Measurements from ENCODE around the gene ENKD1. TPM values are rescaled to one million over a fixed set of nuclear protein-coding genes. Genes with fewer than 3 reads are reported as not detected.

Gene ENKD1
- total and polyA plus RNA-seq, 4 donors = 9.5 to 30.2 (median 29.1) TPM

DNA sequence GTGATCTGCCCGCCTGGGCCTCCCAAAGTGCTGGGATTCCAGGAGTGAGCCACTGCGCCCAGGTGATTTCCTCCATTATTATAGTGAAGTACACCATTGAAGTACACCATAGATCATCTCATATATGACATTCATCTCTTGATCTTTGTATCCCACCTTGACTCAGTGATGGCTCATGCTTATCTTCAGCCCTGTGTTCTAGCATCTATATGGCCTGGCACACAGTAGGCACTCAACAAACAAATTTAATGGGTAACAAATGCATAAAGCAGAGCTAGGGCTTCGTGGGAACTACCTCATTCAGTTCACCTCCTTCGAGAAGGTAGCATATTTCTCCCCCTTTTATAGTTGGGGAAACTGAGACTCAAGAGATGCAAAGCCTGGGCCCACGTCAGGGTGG, 952 bp downstream of the ENKD1 start:
- H3K36me3 ChIP-seq (ENCODE audit: control insufficient read depth, insufficient read depth, low read length) = peaks cover 39% of the 10 kb centered on the region
- H3K27ac ChIP-seq (ENCODE audit: low read depth, low read length) = no peak overlapping the region
- peaks cover 65% of the 10 kb centered on the region for H3K4me1 ChIP-seq (ENCODE audit: control insufficient read depth, insufficient read depth, low read length)
- H3K27me3 ChIP-seq (ENCODE audit: control insufficient read depth, insufficient read depth, low read length) = no peaks in the 10 kb centered on the region
- DNase-seq (ENCODE audit: low read depth in 4 of 6, low spot score in 6 of 6) = no peak
- H3K4me3 ChIP-seq (ENCODE audit: low read depth, low read length) = peak overlapping the region; percentile 62
- no peaks in the 10 kb centered on the region for H3K9me3 ChIP-seq (ENCODE audit: control insufficient read depth, insufficient read depth, low read length)
- 67% methylated on average over 3 of the region's 5 CpGs for WGBS (ENCODE audit: insufficient coverage)

DNA sequence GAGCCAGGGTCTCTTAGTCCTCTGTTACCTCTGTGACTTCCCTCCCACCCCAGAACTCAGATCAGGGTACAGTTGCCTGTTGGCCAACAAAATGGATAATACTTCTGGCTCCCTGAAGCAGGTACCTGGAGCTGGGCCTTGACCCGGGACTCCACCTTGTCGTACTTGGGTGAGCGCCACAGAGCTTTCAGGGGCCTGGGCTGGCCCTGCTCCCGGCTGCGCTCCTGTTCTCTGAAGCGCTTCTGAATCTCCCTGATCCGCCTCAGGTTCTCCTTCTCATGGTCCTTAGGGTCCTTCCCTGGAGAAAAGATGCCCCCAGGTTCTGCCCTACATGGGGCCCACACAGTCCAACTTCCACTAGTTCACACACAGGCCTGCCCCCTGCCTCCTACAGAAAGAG, 1.7 kb downstream of the ENKD1 start:
- Histone ChIP-seq H3K9me3 (ENCODE audit: control insufficient read depth, insufficient read depth, low read length) (no peaks in the 10 kb centered on the region), H3K4me3 (ENCODE audit: low read depth, low read length) (no peak overlapping the region), H3K27me3 (ENCODE audit: control insufficient read depth, insufficient read depth, low read length) (no peaks in the 10 kb centered on the region), H3K36me3 (ENCODE audit: control insufficient read depth, insufficient read depth, low read length) (peaks cover 39% of the 10 kb centered on the region), H3K4me1 (ENCODE audit: control insufficient read depth, insufficient read depth, low read length) (peaks cover 69% of the 10 kb centered on the region), H3K27ac (ENCODE audit: low read depth, low read length) (no peak overlapping the region)
- DNase-seq (ENCODE audit: low read depth in 4 of 6, low spot score in 6 of 6) = no peak
- 99% methylated on average over 7 of the region's 7 CpGs for WGBS (ENCODE audit: insufficient coverage)

DNA sequence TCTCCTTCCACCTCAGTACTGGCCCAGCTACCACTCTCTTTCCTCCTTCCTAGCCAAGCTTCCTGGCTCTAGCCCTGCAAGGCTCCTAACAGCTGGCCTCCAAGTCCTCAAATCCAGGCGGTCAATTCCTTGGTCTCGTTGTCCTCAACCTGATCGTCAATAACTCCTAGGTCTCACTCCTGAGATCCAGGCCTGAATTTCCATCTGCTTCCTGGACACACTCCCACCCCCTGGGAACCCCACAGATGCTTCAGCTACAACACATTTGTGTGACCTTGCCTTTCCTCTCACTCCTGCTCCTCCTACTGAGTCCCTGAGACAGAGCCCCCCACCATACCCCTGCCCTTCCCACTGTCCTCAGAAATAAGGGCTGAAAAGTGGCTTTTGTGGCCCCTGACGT, 2.3 kb downstream of the ENKD1 start:
- Histone ChIP-seq H3K27ac (ENCODE audit: low read depth, low read length) (no peak overlapping the region), H3K4me3 (ENCODE audit: low read depth, low read length) (no peak overlapping the region), H3K9me3 (ENCODE audit: control insufficient read depth, insufficient read depth, low read length) (no peaks in the 10 kb centered on the region), H3K4me1 (ENCODE audit: control insufficient read depth, insufficient read depth, low read length) (peaks cover 75% of the 10 kb centered on the region), H3K36me3 (ENCODE audit: control insufficient read depth, insufficient read depth, low read length) (peaks cover 42% of the 10 kb centered on the region), H3K27me3 (ENCODE audit: control insufficient read depth, insufficient read depth, low read length) (no peaks in the 10 kb centered on the region)
- WGBS (ENCODE audit: insufficient coverage) = 86% methylated on average over 4 of the region's 4 CpGs
- DNase-seq (ENCODE audit: low read depth in 4 of 6, low spot score in 6 of 6) = no peak

DNA sequence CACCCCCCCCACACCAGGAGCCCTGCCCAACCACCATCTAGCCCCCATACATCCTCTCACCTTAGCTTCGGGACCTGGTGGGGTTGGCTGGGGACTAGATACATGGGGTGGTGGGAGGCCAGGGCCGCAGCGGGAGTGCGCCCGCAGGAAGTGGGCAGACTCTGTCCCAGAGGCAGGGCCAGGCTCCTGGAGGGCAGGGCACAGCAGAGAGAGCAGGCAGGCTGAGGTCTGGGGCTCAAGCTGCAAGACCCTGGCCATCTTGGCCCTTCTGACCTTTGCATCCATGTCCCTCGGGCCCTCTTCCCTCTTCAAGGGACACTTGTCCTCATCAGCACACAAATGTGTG, 2.7 kb downstream of the ENKD1 start:
- DNase-seq (ENCODE audit: low read depth in 4 of 6, low spot score in 6 of 6) = no peak
- H3K36me3 ChIP-seq (ENCODE audit: control insufficient read depth, insufficient read depth, low read length) = peaks cover 46% of the 10 kb centered on the region
- no peaks in the 10 kb centered on the region for H3K27me3 ChIP-seq (ENCODE audit: control insufficient read depth, insufficient read depth, low read length)
- no peaks in the 10 kb centered on the region for H3K9me3 ChIP-seq (ENCODE audit: control insufficient read depth, insufficient read depth, low read length)
- no peak overlapping the region for H3K27ac ChIP-seq (ENCODE audit: low read depth, low read length)
- WGBS (ENCODE audit: insufficient coverage) = 95% methylated on average over 5 of the region's 6 CpGs
- no peak overlapping the region for H3K4me3 ChIP-seq (ENCODE audit: low read depth, low read length)
- H3K4me1 ChIP-seq (ENCODE audit: control insufficient read depth, insufficient read depth, low read length) = peaks cover 79% of the 10 kb centered on the region

DNA sequence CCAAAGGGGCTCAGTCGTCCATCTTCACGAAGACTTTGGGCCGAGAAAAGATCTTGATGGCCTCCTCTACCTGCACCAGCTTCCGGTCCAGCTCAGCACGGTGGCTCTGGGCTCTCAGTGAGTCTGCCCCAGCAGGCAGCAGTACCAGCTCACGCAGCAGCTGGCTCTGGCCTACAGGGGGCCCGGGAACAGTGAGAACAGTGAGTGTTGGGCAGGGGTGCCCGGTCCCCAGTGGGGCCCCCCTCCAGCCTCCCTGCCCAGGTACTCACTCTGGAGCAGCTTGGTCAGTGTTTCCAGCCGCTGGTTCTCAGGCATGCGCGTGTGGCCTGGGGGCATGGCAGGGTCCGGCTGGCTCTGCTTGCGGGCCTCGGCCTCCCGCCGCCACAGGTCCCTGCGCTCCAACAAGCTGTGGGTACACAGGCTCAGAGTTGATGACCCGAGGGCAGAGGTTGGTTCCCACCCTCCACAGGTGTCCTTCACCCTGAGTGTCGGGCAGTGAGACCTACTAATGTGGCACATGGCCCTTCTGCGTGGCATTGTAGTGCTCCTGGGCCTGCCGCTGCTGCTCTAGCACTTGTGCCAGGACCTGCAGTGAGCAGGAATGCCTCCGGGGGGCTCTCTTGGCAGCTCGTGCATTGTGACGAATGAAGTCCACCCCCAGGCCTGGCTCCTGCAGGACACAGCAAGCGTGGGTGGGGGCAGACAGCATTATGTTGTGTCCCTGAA, 3.2 kb downstream of the ENKD1 start:
- no peaks in the 10 kb centered on the region for H3K27me3 ChIP-seq (ENCODE audit: control insufficient read depth, insufficient read depth, low read length)
- H3K36me3 ChIP-seq (ENCODE audit: control insufficient read depth, insufficient read depth, low read length) = peaks cover 52% of the 10 kb centered on the region
- DNase-seq (ENCODE audit: low read depth in 4 of 6, low spot score in 6 of 6) = no peak
- H3K27ac ChIP-seq (ENCODE audit: low read depth, low read length) = no peak overlapping the region
- 75% methylated on average over 25 of the region's 25 CpGs for WGBS (ENCODE audit: insufficient coverage)
- H3K4me3 ChIP-seq (ENCODE audit: low read depth, low read length) = no peak overlapping the region
- no peaks in the 10 kb centered on the region for H3K9me3 ChIP-seq (ENCODE audit: control insufficient read depth, insufficient read depth, low read length)
- H3K4me1 ChIP-seq (ENCODE audit: control insufficient read depth, insufficient read depth, low read length) = peaks cover 79% of the 10 kb centered on the region

DNA sequence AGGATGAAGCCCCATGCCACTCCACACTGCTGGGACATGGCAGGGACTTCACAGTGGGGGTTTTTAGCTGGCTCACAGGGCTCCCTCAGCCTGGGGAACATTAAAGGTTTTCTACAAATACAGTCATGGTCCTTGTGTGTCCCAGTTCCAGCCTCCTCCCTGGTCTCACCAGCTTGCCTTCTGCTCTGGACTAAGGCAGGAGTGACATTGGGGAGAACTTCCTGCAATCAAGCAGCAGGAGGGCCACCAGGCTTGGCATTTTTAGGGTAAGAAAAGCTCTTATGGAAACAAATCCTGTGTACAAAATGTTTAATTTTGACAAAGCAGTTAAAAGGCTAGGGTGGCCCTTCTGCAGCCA, 3.9 kb downstream of the ENKD1 start:
- peaks cover 56% of the 10 kb centered on the region for H3K36me3 ChIP-seq (ENCODE audit: control insufficient read depth, insufficient read depth, low read length)
- H3K9me3 ChIP-seq (ENCODE audit: control insufficient read depth, insufficient read depth, low read length) = no peaks in the 10 kb centered on the region
- no peak for DNase-seq (ENCODE audit: low read depth in 4 of 6, low spot score in 6 of 6)
- H3K27me3 ChIP-seq (ENCODE audit: control insufficient read depth, insufficient read depth, low read length) = no peaks in the 10 kb centered on the region
- H3K4me1 ChIP-seq (ENCODE audit: control insufficient read depth, insufficient read depth, low read length) = peaks cover 72% of the 10 kb centered on the region
- no peak overlapping the region for H3K27ac ChIP-seq (ENCODE audit: low read depth, low read length)
- H3K4me3 ChIP-seq (ENCODE audit: low read depth, low read length) = no peak overlapping the region

DNA sequence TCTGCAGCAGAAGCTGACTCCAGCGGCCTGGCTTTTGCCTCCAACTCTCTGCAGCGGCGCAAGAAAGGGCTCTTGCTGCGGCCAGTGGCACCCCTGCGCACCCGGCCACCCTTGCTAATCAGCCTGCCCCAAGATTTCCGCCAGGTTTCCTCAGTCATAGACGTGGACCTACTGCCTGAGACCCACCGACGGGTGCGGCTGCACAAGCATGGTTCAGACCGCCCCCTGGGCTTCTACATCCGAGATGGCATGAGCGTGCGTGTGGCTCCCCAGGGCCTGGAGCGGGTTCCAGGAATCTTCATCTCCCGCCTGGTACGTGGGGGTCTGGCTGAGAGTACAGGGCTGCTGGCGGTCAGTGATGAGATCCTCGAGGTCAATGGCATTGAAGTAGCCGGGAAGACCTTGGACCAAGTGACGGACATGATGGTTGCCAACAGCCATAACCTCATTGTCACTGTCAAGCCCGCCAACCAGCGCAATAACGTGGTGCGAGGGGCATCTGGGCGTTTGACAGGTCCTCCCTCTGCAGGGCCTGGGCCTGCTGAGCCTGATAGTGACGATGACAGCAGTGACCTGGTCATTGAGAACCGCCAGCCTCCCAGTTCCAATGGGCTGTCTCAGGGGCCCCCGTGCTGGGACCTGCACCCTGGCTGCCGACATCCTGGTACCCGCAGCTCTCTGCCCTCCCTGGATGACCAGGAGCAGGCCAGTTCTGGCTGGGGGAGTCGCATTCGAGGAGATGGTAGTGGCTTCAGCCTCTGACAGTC, 4.5 kb downstream of the ENKD1 start:
- Histone ChIP-seq H3K36me3 (ENCODE audit: control insufficient read depth, insufficient read depth, low read length) (peaks cover 61% of the 10 kb centered on the region), H3K4me3 (ENCODE audit: low read depth, low read length) (no peak overlapping the region), H3K27ac (ENCODE audit: low read depth, low read length) (no peak overlapping the region), H3K9me3 (ENCODE audit: control insufficient read depth, insufficient read depth, low read length) (no peaks in the 10 kb centered on the region), H3K4me1 (ENCODE audit: control insufficient read depth, insufficient read depth, low read length) (peaks cover 66% of the 10 kb centered on the region), H3K27me3 (ENCODE audit: control insufficient read depth, insufficient read depth, low read length) (no peaks in the 10 kb centered on the region)
- DNase-seq (ENCODE audit: low read depth in 4 of 6, low spot score in 6 of 6) = no peak
- 88% methylated on average over 34 of the region's 34 CpGs for WGBS (ENCODE audit: insufficient coverage)

DNA sequence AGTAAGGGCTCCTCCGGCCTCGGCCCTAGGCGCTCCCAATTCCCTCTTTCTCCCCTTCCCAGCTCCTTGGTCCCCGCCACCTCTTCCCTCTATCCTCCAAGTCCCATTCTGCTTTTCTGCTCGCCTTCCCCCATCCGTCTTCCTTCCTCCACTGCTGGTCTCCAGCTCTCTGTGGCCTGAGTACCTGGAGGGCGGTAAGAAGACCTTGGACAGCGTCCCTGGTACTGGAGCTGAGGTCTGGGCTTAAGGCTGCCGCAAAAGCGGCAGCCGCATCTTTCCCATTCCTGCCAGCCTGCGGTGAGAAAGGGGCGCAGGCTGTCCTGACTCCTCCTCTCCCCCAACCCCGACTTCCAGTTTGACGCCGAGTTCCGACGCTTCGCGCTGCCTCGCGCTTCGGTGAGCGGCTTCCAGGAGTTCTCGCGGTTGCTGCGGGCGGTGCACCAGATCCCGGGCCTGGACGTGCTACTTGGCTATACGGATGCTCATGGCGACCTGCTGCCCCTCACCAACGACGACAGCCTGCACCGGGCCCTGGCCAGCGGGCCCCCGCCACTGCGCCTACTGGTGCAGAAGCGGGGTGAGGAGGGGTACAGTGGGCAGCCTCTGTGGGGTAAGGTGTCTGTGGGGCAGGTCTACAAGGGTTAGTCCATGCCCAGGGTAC, 5.3 kb downstream of the ENKD1 start:
- peak overlapping the region; percentile 97 for H3K27ac ChIP-seq (ENCODE audit: low read depth, low read length)
- peak overlapping the region; percentile 85 for H3K4me3 ChIP-seq (ENCODE audit: low read depth, low read length)
- WGBS (ENCODE audit: insufficient coverage) = 4% methylated on average over 34 of the region's 39 CpGs
- H3K36me3 ChIP-seq (ENCODE audit: control insufficient read depth, insufficient read depth, low read length) = peaks cover 70% of the 10 kb centered on the region
- DNase-seq (ENCODE audit: low read depth in 4 of 6, low spot score in 6 of 6) = peak in 3 of 6 donors; percentile 41 to 78 (median 74)
- no peaks in the 10 kb centered on the region for H3K9me3 ChIP-seq (ENCODE audit: control insufficient read depth, insufficient read depth, low read length)
- no peaks in the 10 kb centered on the region for H3K27me3 ChIP-seq (ENCODE audit: control insufficient read depth, insufficient read depth, low read length)
- peaks cover 62% of the 10 kb centered on the region for H3K4me1 ChIP-seq (ENCODE audit: control insufficient read depth, insufficient read depth, low read length)

DNA sequence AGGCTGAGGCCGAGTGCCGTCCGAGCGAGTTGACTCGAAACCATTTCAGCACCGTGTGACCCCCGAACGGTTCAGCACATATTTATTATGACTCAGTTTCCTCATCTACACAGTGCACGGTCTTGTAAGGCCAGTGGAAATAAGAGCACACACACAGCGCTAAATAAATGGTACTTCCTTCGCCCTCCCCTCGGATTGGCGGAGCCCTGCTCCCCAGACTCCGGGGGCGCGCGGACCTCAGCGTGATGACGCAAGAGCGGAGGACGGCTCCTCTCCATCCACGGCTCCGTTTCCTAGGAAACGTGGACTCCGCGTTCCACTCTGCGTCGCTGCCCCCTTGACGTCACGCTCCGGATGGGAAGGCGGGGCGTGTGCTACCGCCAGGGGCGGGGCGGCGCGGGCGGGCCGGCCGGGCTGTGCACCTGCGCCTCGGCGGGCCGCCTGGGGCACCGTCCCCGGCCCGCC, 6.0 kb downstream of the ENKD1 start, which contains the start of gene PARD6A:
Gene PARD6A, plus strand, starts transcription at position 397 of the 465 bp plus-strand sequence. CDS start 79 bp downstream, outside the sequence.
- H3K36me3 ChIP-seq (ENCODE audit: control insufficient read depth, insufficient read depth, low read length) = peaks cover 72% of the 10 kb centered on the region
- H3K4me1 ChIP-seq (ENCODE audit: control insufficient read depth, insufficient read depth, low read length) = peaks cover 55% of the 10 kb centered on the region
- H3K27ac ChIP-seq (ENCODE audit: low read depth, low read length) = peak within 1 kb of the TSS; percentile 97
- WGBS (ENCODE audit: insufficient coverage) = 0% methylated on average over 48 of the region's 48 CpGs
- no peaks in the 10 kb centered on the region for H3K27me3 ChIP-seq (ENCODE audit: control insufficient read depth, insufficient read depth, low read length)
- H3K4me3 ChIP-seq (ENCODE audit: low read depth, low read length) = peak within 1 kb of the TSS; percentile 85
- no peaks in the 10 kb centered on the region for H3K9me3 ChIP-seq (ENCODE audit: control insufficient read depth, insufficient read depth, low read length)
- peak; percentile 91 to 99 (median 96) for DNase-seq (ENCODE audit: low read depth in 4 of 6, low spot score in 6 of 6)

All from spinal cord (tissue), 10 donors.